Fibroblast of lung (primary cell): ENCODE data around the gene MYEOV. TPM values are rescaled to one million over a fixed set of nuclear protein-coding genes. Genes with fewer than 3 reads are reported as not detected.

Source experiments
- polyA plus RNA-seq, 2 donors: library from polyadenylated mRNA; depleted of rRNA in 1 of 2; stranded (reverse) in 1 of 2; unstranded in 1 of 2; fragments of >200 nt; gene quantifications; 2 replicates each; pipeline ENCODE4 v1.2.1, GENCODE V29; 2011 to 2012; ENCODE audit warnings: missing spikeins in 1 of 2
- total RNA-seq: library from RNA; depleted of rRNA; stranded (reverse); fragments of >200 nt; gene quantifications from 2 replicates; pipeline ENCODE4 v1.2.1, GENCODE V29; 2014

The MYEOV gene
- total and polyA plus RNA-seq, 2 donors (not counting 1 experiment from before 2014, with no cell fraction given), result 1.2 to 7.3 TPM

Other genes starting within 250 kb of the MYEOV start
- 8.7 and 11.7 TPM in 2 replicates for gene TPCN2, start 245.2 kb upstream of the MYEOV start, total RNA-seq
- 7.7 and 9.7 TPM in 2 replicates for gene TPCN2, start 245.2 kb upstream of the MYEOV start, polyA plus RNA-seq
- 0.33 and 0.51 TPM in 2 replicates for gene SMIM38, start 138.2 kb upstream of the MYEOV start, total RNA-seq
- 0.06 TPM in 1 of 2 replicates, not detected in the other for gene SMIM38, start 138.2 kb upstream of the MYEOV start, polyA plus RNA-seq
- gene LINC01488, start 187.5 kb downstream of the MYEOV start, total RNA-seq, result not detected in 2 replicates
- not detected in 2 replicates for gene LINC01488, start 187.5 kb downstream of the MYEOV start, polyA plus RNA-seq